HUES6 (cell line): Measurements from ENCODE around the gene PNPLA7.

Experiments
- H3K27ac ChIP-seq: 2 replicates; pipeline ENCODE4 v1.7.0; 2013; ENCODE audit warnings: low read depth, mild to moderate bottlenecking, low read length, inconsistent platforms
- H3K27me3 ChIP-seq: 2 replicates; pipeline ENCODE4 v1.6.1; 2013; ENCODE audit warnings: low read length; ENCODE audit not compliant: control insufficient read depth, insufficient read depth
- H3K36me3 ChIP-seq: 2 replicates; pipeline ENCODE4 v1.6.1; 2013; ENCODE audit warnings: low read length; ENCODE audit not compliant: control insufficient read depth, insufficient read depth
- H3K4me1 ChIP-seq: 2 replicates; pipeline ENCODE4 v1.6.1; 2013; ENCODE audit warnings: low read length; ENCODE audit not compliant: control insufficient read depth, insufficient read depth
- H3K4me3 ChIP-seq: 2 replicates; pipeline ENCODE4 v1.5.1; 2013; ENCODE audit warnings: low read depth, low read length
- H3K9ac ChIP-seq: one replicate; pipeline ENCODE4 v1.6.1; 2013; ENCODE audit warnings: mild to moderate bottlenecking, low read length
- H3K9me3 ChIP-seq: 2 replicates; pipeline ENCODE4 v1.6.1; 2013; ENCODE audit warnings: low read depth, low read length; ENCODE audit not compliant: control insufficient read depth, insufficient read depth

Gene PNPLA7

GRCh38 chr9:137479892-137480685 lies 70.1 kb downstream of the PNPLA7 start:
- H3K4me3 ChIP-seq = no peak overlapping the region
- H3K27ac ChIP-seq = no peak overlapping the region
- no peak overlapping the region for H3K9ac ChIP-seq
- H3K4me1 ChIP-seq = peaks cover 3% of the 10 kb centered on the region; the same call in 1 of the 2 replicates
- no peaks in the 10 kb centered on the region for H3K27me3 ChIP-seq
- peaks cover 8% of the 10 kb centered on the region for H3K9me3 ChIP-seq
- no peaks in the 10 kb centered on the region for H3K36me3 ChIP-seq

- Histone ChIP-seq H3K9ac (no peak overlapping the region), H3K4me1 (peaks cover 3% of the 10 kb centered on the region; the same call in 1 of the 2 replicates), H3K27me3 (no peaks in the 10 kb centered on the region), H3K4me3 (no peak overlapping the region), H3K27ac (no peak overlapping the region), H3K36me3 (no peaks in the 10 kb centered on the region), H3K9me3 (peaks cover 10% of the 10 kb centered on the region)
These were observed 71.0 kb downstream of the PNPLA7 start for GRCh38 chr9:137478962-137479861.

GRCh38 chr9:137478613-137478961 lies 71.6 kb downstream of the PNPLA7 start:
- Histone ChIP-seq H3K27me3 (no peaks in the 10 kb centered on the region), H3K4me3 (no peak overlapping the region), H3K27ac (no peak overlapping the region), H3K9me3 (peaks cover 11% of the 10 kb centered on the region), H3K9ac (no peak overlapping the region), H3K4me1 (peaks cover 3% of the 10 kb centered on the region; the same call in 1 of the 2 replicates), H3K36me3 (no peaks in the 10 kb centered on the region)

- peaks cover 3% of the 10 kb centered on the region; the same call in 1 of the 2 replicates for H3K4me1 ChIP-seq
- no peaks in the 10 kb centered on the region for H3K27me3 ChIP-seq
- H3K36me3 ChIP-seq = no peaks in the 10 kb centered on the region
- no peak overlapping the region for H3K27ac ChIP-seq
- H3K4me3 ChIP-seq = no peak overlapping the region
- no peak overlapping the region for H3K9ac ChIP-seq
- H3K9me3 ChIP-seq = peaks cover 16% of the 10 kb centered on the region
These were observed 72.2 kb downstream of the PNPLA7 start for GRCh38 chr9:137477778-137478612.

- Histone ChIP-seq H3K9ac (no peak overlapping the region), H3K27ac (no peak overlapping the region), H3K9me3 (peaks cover 16% of the 10 kb centered on the region)
These were observed 73.3 kb downstream of the PNPLA7 start for GRCh38 chr9:137476856-137477255.

GRCh38 chr9:137475666-137476065 lies 74.5 kb downstream of the PNPLA7 start:
- H3K36me3 ChIP-seq = no peaks in the 10 kb centered on the region
- H3K27me3 ChIP-seq = no peaks in the 10 kb centered on the region
- H3K9me3 ChIP-seq = peaks cover 16% of the 10 kb centered on the region
- peaks cover 3% of the 10 kb centered on the region; the same call in 1 of the 2 replicates for H3K4me1 ChIP-seq
- no peak overlapping the region for H3K9ac ChIP-seq
- H3K27ac ChIP-seq = no peak overlapping the region
- no peak overlapping the region for H3K4me3 ChIP-seq

More at GRCh38 chr9:137476856-137477255, 73.3 kb downstream of the PNPLA7 start:
- Histone ChIP-seq H3K4me3 (no peak overlapping the region), H3K36me3 (no peaks in the 10 kb centered on the region), H3K4me1 (peaks cover 3% of the 10 kb centered on the region; the same call in 1 of the 2 replicates), H3K27me3 (no peaks in the 10 kb centered on the region)

GRCh38 chr9:137474271-137474670 lies 75.9 kb downstream of the PNPLA7 start:
- Histone ChIP-seq H3K27ac (no peak overlapping the region), H3K4me3 (no peak overlapping the region), H3K36me3 (no peaks in the 10 kb centered on the region), H3K9me3 (peaks cover 16% of the 10 kb centered on the region), H3K9ac (no peak overlapping the region), H3K27me3 (no peaks in the 10 kb centered on the region), H3K4me1 (peaks cover 2% of the 10 kb centered on the region; the same call in 1 of the 2 replicates)

GRCh38 chr9:137470785-137471184 lies 79.4 kb downstream of the PNPLA7 start:
- H3K4me3 ChIP-seq = no peak overlapping the region
- no peak overlapping the region for H3K27ac ChIP-seq
- H3K36me3 ChIP-seq = no peaks in the 10 kb centered on the region
- H3K27me3 ChIP-seq = no peaks in the 10 kb centered on the region
- H3K9me3 ChIP-seq = peaks cover 11% of the 10 kb centered on the region
- no peaks in the 10 kb centered on the region for H3K4me1 ChIP-seq
- H3K9ac ChIP-seq = no peak overlapping the region

- H3K4me3 ChIP-seq = no peak overlapping the region
- H3K9me3 ChIP-seq = no peaks in the 10 kb centered on the region
- H3K36me3 ChIP-seq = no peaks in the 10 kb centered on the region
- no peaks in the 10 kb centered on the region for H3K27me3 ChIP-seq
- no peaks in the 10 kb centered on the region for H3K4me1 ChIP-seq
- H3K27ac ChIP-seq = no peak overlapping the region
- H3K9ac ChIP-seq = no peak overlapping the region
These were observed 82.3 kb downstream of the PNPLA7 start for GRCh38 chr9:137467896-137468295.

GRCh38 chr9:137467161-137467581 lies 83.0 kb downstream of the PNPLA7 start:
- Histone ChIP-seq H3K4me3 (no peak overlapping the region), H3K27ac (no peak overlapping the region), H3K27me3 (no peaks in the 10 kb centered on the region), H3K9ac (no peak overlapping the region), H3K9me3 (no peaks in the 10 kb centered on the region), H3K36me3 (no peaks in the 10 kb centered on the region), H3K4me1 (no peaks in the 10 kb centered on the region)
